ENCODE measurements around the gene THSD7B.

Gene THSD7B

DNA sequence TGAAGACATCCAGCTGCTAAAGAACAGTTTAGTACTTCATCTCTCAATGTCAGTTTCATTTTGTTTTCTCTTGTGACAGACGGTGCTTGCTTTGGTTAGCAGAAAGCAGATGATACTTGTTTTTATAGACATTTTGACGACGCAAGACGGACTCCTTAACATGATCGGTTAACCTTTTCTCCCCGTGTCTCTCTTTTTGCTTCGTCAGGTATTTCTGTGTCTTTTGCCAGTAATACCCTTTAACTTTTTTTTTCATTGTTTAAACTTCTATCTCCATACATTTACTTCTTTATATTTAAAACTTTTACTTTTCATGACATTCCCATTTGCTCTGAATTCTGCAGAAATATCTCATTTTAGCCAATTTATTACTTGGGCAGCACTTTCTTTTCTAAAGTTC, 57.9 kb downstream of the THSD7B start:
- no peak for DNase-seq (ENCODE audit: low read depth in 3 of 3)

DNA sequence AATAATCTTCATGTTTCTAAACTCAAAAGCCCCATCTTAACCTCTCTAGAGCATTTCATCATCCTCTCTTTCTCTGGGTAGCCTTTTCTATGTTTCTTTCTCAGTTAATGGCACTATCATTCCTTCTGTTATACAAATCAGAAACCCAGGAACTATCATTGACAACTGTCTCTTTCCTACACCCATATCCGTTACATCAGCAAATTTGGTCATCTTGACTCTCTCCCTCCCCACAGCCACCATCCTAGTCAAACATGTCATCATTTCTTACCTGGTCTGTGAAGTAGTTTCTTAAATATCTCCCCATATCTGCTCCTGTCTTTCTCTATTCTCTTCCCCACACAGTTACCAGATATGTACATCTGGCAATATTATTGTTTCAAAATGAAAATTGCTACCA, 62.8 kb downstream of the THSD7B start:
- no peak for DNase-seq (ENCODE audit: low read depth in 3 of 3)

DNA sequence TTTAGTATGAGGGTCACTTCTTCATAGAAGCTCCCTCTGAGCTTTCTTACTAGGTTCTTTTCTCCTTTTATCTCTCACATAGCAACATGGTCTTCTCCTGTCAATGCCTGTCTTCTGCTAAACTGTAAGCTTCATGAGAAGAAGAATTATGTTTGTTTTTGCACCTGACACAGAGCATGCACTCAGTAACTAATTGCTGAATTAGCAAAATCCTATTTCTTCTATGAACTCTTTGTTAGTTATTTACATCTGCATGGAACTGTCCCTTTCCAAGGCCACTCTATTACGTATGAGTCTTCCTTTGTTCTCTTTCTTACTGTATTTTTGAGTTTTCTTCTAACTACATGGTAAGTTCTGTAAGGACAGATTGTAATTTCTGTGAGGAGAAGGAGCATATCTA, 63.4 kb downstream of the THSD7B start:
- no peak for DNase-seq (ENCODE audit: low read depth in 3 of 3)

DNA sequence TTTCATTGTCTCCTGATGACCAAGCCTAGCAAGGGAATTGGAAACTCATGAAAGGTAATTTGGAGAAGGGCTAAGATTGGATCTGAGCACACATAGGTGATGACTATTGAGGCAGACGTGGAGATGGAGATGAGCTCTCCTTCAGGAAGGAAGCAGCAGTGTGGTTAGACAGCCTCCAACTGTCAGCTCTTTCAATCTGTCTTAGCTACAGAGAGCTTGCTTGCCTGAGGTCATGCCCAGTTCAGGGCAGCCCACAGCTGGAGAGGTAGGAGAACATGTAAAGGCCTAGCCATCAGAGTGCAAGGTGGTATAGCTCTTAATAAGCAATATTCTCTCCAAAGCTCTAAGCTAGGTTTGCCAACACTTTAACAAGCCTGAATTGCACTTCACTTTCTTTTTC, 79.2 kb downstream of the THSD7B start:
- DNase-seq (ENCODE audit: low read depth in 3 of 3) = no peak

DNA sequence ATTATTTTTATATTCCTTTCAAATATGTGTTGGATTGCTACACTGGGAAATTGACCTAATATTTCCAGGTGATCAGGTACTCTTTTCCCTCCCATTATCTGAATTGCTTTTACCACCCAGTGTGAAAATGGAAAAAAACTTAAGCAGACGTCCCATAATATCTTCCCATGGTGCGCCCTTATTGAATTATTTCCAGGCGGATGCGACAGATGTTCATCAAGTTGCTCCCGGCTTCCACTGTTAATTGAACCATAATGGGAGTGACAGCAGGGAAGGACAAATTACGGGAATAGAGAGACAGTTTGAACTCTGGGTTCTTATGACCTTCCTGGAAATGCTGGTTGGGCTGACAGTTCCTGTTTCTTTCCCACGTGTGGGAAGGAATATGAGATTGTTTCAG, 93.3 kb downstream of the THSD7B start:
- no peak for DNase-seq (ENCODE audit: low read depth in 3 of 3)

DNA sequence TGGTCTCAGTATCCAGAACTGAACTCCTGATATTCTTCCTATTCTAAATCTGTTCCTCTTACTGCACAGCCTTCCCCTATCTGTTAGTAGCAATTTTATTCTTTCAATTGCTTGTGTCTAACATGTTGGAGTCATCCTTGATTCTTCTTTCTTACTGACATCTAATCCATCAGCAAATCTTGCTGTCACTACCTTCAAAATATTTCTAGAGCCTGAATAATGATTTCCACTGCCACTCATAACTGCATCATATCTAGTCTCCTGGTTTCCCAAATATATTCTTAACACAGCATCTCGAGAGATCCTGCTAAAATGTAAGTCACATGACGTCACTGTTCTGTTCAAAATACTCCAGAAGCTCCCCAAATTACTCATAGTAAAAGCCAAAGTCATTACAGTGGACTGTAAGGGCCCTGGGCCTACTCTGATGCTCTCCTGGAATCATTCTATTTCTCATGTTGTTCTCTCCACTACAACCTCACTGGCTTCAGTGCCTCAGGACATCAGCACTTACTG, 95.2 kb downstream of the THSD7B start:
- no peak for DNase-seq (ENCODE audit: low read depth in 3 of 3)

DNA sequence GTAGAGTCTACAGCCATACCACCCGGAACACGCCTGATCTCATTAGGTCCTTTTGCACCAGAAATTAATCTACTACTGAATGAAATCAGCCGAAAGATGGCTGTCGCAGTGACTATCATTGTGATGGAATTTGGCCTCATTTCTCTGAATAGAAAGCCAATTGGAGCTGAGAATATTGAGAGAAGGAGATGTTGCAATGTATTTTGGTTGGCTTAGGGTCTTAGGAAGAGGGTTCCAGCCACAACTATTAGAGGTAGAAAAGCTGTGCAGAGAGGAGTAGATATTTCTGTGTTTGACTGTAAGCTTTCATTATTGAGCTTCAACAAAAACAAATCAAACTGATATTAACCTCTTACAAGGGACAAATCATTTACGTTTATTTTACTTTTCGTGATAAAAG, 98.1 kb downstream of the THSD7B start:
- no peak for DNase-seq (ENCODE audit: low read depth in 3 of 3)

DNA sequence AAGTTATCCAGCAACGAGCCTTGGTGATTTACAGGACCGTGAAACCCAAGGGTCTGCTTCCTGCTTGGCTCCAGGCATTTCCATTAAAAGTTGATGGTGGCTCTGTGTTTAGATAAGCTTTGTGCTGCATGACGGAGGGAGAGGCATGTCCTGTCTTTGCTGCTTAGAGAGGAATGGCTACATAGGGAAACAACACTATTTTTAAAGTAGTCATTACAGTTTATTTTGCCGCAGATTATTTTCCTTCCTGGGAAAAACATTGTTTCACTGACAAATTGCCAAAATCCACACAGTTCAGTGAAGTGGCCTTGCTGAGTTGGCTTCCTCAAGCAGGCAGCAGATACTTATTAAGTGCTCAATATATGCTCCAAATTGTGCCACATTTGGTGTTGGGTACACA, 98.5 kb downstream of the THSD7B start:
- no peak for DNase-seq (ENCODE audit: low read depth in 3 of 3)

DNA sequence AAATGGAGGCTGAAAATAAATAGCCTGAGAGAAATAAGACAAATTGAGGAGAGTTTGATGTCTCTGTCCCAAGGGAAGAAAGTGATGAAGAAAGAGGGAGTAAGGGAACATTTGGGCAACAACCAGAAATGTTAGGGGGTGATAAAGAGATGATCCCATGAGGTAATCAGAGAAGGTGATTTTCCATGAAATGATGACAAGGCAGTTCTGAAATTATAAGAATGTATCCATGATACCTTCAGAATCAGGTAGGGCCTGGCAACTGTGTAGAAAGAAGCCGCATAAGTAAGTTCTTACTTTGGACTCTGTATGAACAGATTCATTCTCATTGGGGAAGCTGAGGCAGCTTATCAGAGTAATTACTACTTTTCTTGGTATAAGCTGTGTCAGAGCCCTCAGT, 106.1 kb downstream of the THSD7B start:
- no peak for DNase-seq (ENCODE audit: low read depth in 3 of 3)

DNA sequence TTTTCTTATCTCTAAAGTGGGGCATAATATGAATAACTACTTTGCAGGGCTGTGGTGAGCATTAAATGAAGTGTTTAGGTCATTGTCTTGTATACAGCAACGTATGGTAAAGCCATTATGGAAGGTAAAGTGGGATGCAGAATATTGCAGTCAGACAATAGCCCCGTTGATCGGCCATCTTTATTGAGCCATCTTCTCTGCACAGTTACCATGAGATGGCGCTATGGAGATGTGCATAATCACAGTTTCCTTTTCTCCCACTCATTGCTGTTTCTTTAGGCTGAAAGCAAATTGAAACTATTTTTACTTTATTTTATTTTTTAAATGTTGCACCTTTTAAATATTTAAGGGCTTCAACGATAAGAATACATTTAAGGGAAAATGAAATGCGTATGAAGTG, 108.9 kb downstream of the THSD7B start:
- DNase-seq (ENCODE audit: low read depth in 3 of 3) = no peak

DNA sequence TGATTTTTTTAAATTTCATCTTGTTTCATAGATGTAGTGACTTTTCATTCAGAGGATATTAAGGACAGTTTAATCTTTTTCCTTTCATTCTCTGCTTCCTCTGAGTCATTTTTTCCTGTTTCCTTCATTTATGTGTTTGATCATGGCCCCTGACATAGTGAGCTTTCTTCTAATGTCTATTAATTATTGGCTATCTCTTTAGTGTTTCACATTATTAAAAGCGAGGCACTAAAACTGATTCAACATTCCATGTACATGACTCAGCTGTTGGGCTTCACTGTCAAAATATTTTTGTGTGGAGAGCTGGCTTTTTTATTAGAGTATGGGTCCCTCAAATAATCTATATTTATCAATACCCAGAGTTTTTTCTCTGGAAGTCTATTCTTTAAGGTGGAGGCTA, 125.8 kb downstream of the THSD7B start:
- DNase-seq (ENCODE audit: low read depth in 3 of 3) = no peak

DNA sequence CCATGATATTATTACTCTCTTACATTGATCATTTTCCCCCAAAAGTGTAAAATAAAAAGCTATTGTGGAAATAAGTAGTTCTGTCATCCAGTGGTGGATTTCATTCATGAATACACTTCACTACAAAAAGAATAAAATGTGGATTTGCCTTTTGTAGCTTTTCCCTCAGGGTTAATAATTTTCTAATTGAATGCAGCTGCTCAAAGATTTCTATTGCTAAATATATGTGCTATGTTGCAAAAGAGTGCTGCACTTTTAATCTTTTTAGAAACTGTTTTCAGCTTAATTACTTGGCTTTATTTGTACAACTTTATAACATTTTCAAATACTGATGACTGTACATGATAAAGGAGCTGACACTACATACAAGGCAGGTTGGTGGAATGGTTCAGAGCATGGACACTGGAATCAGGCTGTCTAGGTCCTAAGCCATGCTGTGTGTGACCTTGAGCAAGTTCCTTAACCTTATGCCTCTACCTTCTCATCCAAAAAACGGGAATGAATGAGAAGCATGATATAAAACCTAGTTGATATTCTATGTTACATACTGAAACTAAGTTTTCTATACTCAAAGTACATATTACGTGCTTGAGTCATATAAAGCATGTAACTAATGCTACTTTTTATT, 128.8 kb downstream of the THSD7B start:
- no peak for DNase-seq (ENCODE audit: low read depth in 3 of 3)

DNA sequence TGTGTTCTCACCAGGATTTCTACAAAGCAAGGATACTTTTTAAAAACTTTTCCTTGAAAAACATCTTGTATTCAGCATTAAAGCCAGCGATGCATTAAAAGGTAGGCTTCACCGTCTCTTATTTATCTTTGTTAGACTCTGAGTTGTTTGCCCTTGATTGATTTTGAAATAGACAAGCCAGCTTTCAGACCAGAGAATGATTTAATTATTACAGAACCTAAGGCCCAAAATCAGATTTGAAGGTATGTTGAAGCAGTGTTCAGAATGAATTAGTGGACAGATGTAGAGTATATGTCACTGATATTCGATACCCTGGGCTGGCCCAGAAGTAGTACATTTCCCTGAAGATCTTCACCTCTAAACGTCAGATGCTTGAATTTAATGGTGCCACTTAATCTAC, 136.4 kb downstream of the THSD7B start:
- no peak for DNase-seq (ENCODE audit: low read depth in 3 of 3)

DNA sequence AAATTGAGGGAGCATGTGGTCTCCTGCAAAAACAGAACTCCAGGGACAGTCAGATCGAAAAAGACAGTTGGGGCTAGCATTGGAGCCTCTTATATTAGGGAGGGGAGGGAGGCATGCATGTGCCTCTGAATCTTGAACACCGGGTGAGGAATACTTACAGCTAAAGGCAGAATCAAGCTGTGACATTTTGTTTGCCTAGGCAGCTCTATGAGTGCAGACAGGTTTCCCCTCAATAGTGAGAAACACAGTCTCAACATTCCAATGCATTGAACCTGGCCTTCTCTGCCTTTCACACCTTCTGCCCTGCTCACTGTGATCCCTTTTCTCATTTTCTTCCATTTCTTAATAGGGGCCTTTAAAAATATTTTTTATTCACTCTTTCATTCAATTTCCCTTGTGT, 140.4 kb downstream of the THSD7B start:
- DNase-seq (ENCODE audit: low read depth in 3 of 3) = no peak

DNA sequence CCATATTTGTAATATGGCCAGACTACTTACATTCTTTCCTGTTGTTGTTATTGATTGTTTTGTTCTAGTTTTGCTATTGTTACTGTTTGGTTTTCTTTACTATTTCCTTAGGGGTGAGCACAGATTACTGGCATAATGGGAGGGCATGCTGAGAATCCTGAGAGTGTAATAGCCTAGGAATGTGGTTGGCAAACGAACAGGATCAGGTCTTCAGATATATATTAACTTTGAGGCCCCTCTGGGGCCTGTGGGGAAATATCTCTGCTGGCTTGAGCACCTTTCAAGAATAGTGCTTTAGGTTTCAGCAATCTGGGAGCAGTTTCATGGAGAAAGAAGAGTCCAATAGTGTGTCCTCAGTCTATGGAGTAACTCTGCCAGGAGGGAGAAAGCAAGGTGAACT, 144.4 kb downstream of the THSD7B start:
- no peak for DNase-seq (ENCODE audit: low read depth in 3 of 3)

DNA sequence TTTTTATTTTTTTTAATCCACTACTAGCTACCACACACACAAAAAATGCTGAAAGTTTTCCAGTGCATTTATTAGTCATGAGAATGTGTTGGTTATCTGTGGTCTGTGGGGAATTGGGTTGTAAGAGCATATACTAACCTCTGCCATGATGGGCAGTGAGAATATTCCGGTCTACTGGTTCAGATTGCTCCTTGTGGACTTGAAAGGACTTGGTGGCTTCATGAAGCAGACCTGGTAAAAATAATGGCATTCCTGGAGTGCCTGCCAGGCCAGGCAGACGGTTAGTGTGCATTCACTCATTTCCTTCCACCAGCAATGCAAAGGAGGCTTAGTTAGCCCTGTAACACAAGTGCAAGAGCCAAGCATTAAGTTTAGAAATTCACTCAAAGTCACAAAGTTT, 150.8 kb downstream of the THSD7B start:
- no peak for DNase-seq (ENCODE audit: low read depth in 3 of 3)

DNA sequence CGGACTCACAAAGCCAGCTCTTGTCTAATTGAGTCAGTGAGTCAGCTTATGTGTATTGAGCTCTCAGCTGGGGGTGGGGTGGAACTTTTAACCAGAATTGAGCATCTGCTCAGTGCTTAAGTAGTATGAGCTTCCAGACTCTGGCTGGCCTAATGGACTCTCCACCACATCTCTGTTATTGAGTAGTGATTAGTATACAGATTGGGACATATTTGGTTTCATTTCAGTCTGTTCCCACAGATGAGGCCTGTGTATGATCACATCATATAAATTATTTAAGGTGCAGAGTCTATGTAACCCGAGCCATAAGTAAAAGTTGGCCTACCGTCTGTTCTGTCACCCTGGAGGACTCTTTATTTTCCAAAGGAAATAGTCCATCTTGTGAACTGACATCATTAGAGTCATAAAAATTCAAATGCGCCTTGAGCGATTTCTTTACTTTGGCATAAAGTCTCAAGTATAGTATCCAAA, 152.1 kb downstream of the THSD7B start:
- no peak for DNase-seq (ENCODE audit: low read depth in 3 of 3)

DNA sequence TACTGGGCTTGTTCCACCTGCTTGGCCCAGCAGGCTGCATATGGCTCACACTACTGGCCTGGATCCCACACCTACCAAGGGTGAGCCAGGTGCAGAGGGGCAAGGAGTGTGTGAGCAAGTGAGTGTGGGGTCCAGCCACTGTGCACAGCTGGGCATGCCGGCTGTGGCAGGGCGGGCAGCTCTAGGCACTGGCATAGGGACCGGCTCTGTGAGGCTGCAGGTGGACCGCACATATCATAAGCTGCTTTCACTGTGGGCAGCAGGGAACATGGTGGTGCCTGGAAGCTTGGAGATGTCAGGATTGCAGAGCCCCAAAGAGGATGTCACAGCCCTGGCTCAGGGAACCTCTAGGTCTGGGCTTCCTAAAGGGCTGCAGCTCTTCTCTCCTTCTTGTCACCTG, 154.3 kb downstream of the THSD7B start:
- DNase-seq (ENCODE audit: low read depth in 3 of 3) = no peak

DNA sequence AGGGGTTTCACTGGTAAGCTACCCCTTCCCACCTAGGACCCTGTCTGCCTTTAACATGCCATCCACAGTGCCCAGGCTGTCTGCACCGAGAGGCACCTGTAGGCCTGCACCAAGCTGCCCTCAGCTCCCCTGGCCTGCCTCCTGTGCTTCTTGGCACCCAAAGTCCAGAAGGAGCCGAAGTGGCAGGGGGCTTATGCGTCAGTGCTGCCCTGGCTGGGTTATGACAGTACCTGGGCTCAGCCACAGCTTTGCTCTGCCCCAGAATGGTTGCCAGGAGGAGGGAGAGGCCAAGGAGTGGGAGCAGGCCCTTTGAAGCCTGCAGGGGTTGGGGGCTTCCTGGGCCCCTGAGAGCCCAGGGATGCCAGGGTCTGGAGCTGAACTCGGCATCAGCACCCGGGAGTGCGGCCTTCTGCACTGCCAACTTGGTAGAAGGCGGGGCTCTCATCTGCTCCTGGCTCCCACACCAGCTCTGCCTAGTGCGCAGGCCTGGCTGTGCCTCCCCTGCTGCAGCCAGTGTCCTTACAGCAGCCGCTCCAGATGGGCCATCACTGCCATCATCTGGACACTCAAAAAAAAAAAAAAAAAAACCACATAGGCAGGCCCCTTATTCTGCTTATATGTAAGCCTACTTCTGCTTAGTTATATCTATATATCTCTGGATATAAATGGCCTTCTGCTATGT, 155.4 kb downstream of the THSD7B start:
- DNase-seq (ENCODE audit: low read depth in 3 of 3) = no peak

DNA sequence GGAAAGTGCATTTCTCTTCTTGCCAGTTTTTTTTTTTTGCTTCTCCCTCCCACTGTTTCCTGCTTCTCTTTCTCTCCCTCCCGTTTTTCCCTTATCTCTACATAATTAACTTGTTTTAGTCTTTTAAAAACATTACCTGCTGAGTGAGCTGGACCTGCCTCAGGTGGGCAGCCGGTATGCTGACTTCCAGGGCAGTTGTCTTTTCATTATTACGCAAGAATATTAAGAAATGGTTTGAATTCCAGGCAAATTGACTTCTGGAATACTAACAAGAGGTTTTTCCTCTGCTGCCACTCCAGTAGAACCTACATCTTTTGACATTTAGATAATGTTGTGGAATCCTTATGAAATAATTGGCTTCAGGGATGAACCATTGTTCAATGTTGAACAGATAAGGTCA, 161.8 kb downstream of the THSD7B start:
- no peak for DNase-seq (ENCODE audit: low read depth in 3 of 3)

DNA sequence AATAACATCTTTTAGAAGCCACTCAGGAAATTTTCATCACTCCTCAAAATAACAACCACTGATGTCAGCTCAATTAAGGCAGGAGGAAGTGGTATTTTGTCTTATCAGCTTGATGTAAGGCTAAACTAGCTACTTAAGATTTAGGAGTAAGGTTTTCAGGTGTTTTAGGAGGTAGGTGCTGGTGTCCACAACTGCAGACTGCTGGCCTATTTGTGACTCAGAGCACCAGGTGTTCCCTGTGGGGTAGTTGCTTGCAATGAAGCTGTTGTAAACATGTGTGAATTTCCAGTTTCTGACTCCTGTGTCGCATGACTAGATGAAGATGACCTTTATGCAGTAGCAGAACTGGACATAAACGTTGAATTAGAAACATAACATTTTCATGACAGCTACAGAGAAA, 164.2 kb downstream of the THSD7B start:
- DNase-seq (ENCODE audit: low read depth in 3 of 3) = no peak

DNA sequence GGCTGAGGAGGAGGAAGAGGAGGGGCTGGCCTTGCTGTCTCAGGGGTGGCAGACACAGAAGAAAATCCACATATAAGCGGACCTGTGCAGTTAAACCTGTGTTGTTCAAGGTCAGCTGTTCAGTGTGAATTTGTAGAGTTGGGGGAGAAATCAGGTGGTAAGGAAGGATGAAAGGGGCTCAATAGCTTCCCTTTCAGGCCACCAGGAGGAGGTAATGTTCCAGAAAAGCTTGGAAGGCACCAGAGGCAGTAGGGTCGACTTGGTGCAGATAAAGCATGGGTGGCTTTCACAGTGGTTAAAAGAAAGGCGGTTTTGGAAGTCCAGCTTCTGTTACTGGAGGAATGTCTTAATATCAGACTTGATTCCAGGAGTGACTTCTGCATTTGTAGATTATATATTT, 167.4 kb downstream of the THSD7B start:
- DNase-seq (ENCODE audit: low read depth in 3 of 3) = no peak

DNA sequence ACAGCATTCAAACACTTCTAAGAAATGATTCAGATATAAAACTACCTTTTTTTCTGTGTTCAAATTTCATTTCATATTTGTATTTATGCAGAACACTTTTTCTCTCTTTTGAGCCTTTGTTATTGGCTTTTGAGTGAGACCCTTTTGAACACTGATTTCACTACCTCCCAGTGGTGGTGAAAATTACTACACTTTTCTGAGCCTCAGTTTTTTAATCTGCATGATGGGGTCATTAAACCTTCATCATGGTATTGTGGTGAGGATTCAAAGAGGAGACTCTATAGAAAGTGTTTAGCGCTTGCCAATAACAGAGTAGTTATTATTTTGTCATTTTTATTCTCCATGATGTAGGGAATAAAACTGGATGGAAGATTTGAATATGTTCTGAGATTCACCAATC, 169.8 kb downstream of the THSD7B start:
- no peak for DNase-seq (ENCODE audit: low read depth in 3 of 3)

DNA sequence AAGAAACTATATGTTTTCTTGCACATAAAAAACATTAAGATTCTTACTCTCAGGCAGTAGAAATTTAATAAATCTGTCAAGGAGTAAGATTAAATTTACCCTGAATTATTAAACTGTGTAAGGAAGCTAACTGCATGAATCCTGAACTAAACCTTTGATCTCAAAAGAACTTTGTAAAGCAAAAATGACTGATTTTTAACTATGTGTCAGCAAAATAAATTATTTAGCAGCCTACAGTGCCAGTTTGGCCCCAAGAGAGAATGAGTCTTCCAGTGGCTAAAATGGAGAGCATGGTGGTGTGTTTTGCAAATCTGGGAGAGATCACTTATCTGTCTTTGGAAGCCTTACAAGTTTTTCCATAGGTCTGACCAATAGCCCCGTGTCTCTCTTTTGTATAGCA, 190.7 kb downstream of the THSD7B start:
- no peak for DNase-seq (ENCODE audit: low read depth in 3 of 3)

Data from stimulated activated CD4-positive, alpha-beta T cell treated with anti-CD3 and anti-CD28 coated beads, TNF-alpha, amount 100 ng/mL, for 48 hours (primary cell).